NB4 (cell line): Measurements from ENCODE around the gene BBS2.

ENCODE experiments used
- DNase-seq: peaks from one replicate; pipeline ENCODE4 v3.0.0; 2010; ENCODE audit warnings: low read depth
- H3K4me3 ChIP-seq: one replicate; pipeline ENCODE4 v1.5.1; 2011; ENCODE audit warnings: mild to moderate bottlenecking, low read depth, low read length, moderate library complexity
- CTCF ChIP-seq: IDR thresholded peaks from one replicate; pipeline ENCODE4 v1.5.1; 2012; ENCODE audit warnings: low read depth, low read length
- MAX ChIP-seq: IDR thresholded peaks from 2 replicates; pipeline ENCODE4 v1.6.1; 2011; ENCODE audit warnings: low read depth, low read length
- MYC ChIP-seq: IDR thresholded peaks from 2 replicates; pipeline ENCODE4 v1.6.1; 2011; ENCODE audit warnings: low read depth, low read length
- POLR2A ChIP-seq: IDR thresholded peaks from 2 replicates; pipeline ENCODE4 v1.6.1; 2011; ENCODE audit warnings: mild to moderate bottlenecking; ENCODE audit not compliant: insufficient read length; ENCODE audit errors: extremely low read depth

BBS2 gene

DNA sequence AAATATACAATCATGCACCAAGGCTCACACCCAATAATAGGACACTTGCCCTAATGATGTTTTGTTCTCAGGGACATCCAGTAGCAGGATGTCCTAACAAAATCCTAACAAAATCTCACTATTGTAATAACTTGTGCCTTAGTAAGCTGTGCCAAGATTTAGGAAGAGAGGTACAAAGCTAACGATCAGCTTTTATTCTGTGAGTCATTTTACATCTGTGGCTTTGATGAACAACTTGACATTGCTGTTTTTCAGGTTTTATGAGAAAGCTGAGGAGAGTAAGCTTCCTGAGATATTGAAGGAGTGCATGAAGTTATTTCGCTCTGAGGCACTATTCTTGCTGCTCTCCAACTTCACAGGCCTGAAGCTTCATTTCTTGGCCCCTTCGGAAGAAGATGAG, 49.6 kb downstream of the BBS2 start:
- no peak for TF ChIP-seq MYC
- no peak for TF ChIP-seq CTCF
- TF ChIP-seq POLR2A: no peak
- no peak for TF ChIP-seq MAX
- no peak for DNase-seq
- H3K4me3 ChIP-seq: no peak overlapping the region

- DNase-seq: no peak
- H3K4me3 ChIP-seq: no peak overlapping the region
- TF ChIP-seq CTCF (no peak), MYC (no peak), POLR2A (no peak), MAX (no peak)
Observed at GRCh38 chr16:56469748-56470147, 50.1 kb downstream of the BBS2 start.

- no peak for TF ChIP-seq POLR2A
- TF ChIP-seq MAX: no peak
- TF ChIP-seq CTCF: no peak
- no peak for TF ChIP-seq MYC
- no peak overlapping the region for H3K4me3 ChIP-seq
- DNase-seq: no peak
Observed at GRCh38 chr16:56468800-56469199, 51.0 kb downstream of the BBS2 start.

DNA sequence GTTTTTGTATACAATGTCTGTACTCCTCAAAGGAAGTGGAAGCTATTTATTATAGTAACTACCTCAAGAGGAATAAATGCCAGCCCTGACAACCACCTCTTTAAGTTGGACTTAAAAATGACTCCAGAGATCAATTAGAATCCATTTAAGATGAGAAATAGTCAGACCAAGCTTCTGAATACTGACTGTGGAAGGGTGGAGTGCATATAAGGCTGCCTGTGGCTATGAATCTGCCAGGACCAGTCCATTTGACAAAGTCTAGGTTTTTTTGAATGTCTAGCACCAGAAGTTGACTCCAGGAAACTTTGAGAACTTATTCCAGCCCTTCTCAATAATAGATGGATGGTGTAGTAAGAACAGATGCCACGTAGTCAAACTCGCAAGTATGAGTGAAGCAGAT, 53.5 kb downstream of the BBS2 start:
- no peak for DNase-seq
- TF ChIP-seq CTCF: no peak
- TF ChIP-seq MAX: no peak
- no peak for TF ChIP-seq POLR2A
- TF ChIP-seq MYC: no peak
- no peak overlapping the region for H3K4me3 ChIP-seq

GRCh38 chr16:56463153-56463552, 56.7 kb downstream of the BBS2 start:
- H3K4me3 ChIP-seq: no peak overlapping the region
- TF ChIP-seq MAX: no peak
- TF ChIP-seq MYC: no peak
- TF ChIP-seq CTCF: no peak
- TF ChIP-seq POLR2A: no peak
- no peak for DNase-seq

DNA sequence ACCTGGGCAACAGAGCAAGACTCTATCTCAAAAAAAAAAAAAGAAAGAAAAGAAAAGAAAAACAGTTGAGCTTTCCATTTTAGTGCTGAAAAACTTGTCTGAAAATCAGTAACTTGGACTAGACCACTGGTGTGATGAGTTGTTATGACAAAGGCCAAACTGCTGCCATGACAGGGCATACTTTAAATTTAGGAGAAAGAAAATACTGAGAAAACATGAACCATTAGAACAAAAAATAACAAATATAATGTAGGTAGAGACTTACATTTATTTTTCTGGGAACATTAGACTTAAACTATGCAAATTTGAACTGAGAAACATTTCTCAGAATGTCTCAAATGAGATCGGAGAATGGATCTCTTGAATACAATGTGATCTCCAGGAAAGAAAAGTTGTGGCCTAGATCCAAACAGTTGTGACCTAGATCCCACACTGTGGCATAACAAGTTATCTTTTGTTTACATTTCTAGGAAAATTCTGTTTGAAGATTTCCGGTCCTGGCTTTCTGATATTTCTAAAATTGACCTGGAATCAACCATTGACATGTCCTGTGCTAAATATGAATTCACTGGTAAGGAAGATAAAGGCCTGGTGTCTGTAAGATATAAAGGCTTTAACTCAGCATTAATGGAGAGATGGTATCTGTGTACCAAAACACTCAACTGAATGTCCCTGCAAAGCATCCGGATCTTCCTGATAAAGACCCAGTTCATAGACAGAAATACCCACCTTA, 57.6 kb downstream of the BBS2 start:
- no peak for DNase-seq
- no peak overlapping the region for H3K4me3 ChIP-seq
- TF ChIP-seq POLR2A (no peak), CTCF (no peak), MAX (no peak), MYC (no peak)
